ENCODE measurements around the gene ZNF578. TPM values are rescaled to one million over a fixed set of nuclear protein-coding genes. Genes with fewer than 3 reads are reported as not detected.

ZNF578 gene
- total RNA-seq (2022; extraction: Qiagen RNA extraction; ENCODE audit: low read depth): not detected in 5 replicates

DNA sequence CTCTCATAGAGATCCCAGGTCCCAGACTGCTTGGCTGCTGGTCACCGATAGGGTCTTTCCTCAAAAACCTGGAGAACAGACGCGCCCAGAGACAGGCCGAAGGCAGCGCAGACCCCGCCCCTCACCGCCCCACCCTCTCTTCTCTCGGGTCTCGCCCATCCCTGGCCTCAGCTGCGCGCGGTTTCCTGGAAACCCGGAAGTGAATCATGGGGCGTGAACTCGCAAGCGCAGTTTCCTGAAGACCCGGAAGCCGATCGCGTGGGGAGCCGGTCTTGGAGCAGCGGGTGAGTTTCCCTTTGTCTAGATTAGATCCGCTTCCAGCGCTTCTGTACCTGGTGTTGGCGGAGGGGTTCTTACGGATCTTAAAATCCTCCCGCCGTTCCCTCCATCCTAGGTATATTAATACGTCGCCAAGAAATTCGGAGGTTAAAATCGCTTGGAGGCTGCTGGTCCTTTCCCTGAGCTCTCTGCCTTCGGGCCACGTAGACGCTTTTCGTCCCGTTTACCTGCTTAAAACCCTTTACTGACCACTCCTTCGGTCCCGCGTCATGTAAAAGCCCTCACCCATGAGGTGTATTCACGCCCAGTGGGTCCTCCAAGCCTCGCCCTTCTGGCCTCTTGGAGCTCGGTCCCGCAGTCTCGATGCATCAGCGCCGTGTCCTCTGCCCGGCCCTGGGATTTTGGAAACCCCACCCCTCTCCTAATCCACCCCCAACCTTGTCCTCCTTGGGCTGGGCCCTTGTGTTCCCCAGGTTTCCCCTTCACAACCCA lies at the start of gene ZNF578:
ZNF578 (plus strand) TSS at position 230 of the 771 bp plus-strand sequence. CDS start 48,293 bp downstream, outside the sequence.

DNA sequence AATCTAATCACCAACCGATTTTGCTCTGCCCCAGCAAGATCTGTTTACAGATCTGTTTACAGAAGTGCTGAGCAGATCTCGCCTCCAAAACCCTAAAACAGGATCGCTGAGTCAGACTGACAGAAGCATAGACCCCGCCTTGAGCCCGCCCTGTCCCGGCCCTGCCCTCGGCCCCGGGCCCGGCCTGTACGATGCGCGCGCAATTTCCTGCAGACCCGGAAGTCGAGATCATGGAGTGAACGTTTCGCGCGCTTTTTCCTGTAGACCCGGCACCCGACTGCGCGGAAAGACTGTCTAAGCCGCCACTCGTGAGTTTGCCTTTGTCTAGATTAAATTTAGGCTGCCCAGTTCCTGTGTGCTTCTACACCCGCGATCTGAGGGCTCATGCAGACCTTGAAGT lies 24.4 kb upstream of the ZNF578 start, which contains the start of gene ZNF534:
ZNF534 (plus strand) TSS at position 212 of the 400 bp plus-strand sequence. CDS start 2,327 bp downstream, outside the sequence.

DNA sequence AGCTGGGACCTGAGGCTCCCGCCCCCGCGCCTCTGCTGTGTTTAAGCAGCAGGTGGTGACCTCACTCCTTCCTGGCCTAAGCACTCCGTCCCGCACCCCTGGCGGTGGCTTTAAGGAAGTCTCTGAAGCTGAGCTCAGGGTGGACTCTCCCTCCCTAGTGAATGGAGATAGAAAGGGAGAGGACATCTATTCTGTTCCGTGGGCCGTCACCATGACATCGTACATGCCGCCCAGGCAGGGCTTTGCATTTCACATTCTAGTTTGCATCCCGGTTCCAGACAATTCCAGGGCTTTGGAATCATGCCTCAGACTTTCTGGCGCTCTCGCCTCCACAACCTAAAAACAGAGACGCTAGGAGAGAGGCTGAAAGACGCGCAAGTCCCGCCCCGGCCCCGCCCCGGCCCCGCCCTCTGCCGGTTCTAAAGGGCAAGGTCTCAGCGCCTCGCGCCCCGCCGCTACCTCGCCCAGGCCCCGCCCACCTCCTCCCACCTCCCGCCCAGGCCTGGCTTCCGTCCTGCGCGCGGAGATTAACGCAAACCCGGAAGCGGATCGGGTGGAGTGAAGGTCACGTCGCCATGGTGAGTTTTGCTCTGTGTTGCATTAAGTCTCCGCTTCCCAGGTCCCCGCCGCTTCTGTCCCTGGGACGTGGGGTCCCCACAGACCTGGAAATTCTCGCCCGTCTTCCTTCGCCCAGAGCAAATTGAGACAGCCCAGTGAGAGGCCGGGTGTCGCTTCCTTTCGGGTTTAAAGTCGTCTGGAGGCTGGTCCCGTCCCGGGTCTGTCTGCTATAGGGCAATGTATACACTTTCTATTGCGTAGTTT lies 74.0 kb downstream of the ZNF578 start, which contains the start of gene ZNF808:
ZNF808 (plus strand) TSS at position 535 of the 822 bp plus-strand sequence. CDS start 15,617 bp downstream, outside the sequence.

Other genes starting within 250 kb of the ZNF578 start
- 6.3 to 10.6 TPM (median 9.1 TPM) in 5 replicates for gene ZNF766, start 184.0 kb upstream of the ZNF578 start, total RNA-seq (2022; extraction: Qiagen RNA extraction; ENCODE audit: low read depth)
- 7.7 to 19.4 TPM (median 17.0 TPM) in 5 replicates for gene ZNF480, start 156.4 kb upstream of the ZNF578 start, total RNA-seq (2022; extraction: Qiagen RNA extraction; ENCODE audit: low read depth)
- not detected in 5 replicates for gene ZNF610, start 117.3 kb upstream of the ZNF578 start, total RNA-seq (2022; extraction: Qiagen RNA extraction; ENCODE audit: low read depth)
- gene ZNF880, start 83.6 kb upstream of the ZNF578 start, total RNA-seq (2022; extraction: Qiagen RNA extraction; ENCODE audit: low read depth): 0.73 to 1.2 TPM (median 0.97 TPM) in 5 replicates
- gene ZNF528, start 55.7 kb upstream of the ZNF578 start, total RNA-seq (2022; extraction: Qiagen RNA extraction; ENCODE audit: low read depth): 0.13 to 0.21 TPM (median 0.16 TPM) in 3 of 5 replicates, not detected in the others
- not detected in 5 replicates for gene ZNF534, start 24.4 kb upstream of the ZNF578 start, total RNA-seq (2022; extraction: Qiagen RNA extraction; ENCODE audit: low read depth)
- gene ZNF808, start 74.1 kb downstream of the ZNF578 start, total RNA-seq (2022; extraction: Qiagen RNA extraction; ENCODE audit: low read depth): 0.03 to 0.37 TPM (median 0.09 TPM) in 4 of 5 replicates, not detected in the other
- 0.08 to 0.55 TPM (median 0.24 TPM) in 5 replicates for gene ZNF701, start 116.7 kb downstream of the ZNF578 start, total RNA-seq (2022; extraction: Qiagen RNA extraction; ENCODE audit: low read depth)
- 0.05 to 0.17 TPM (median 0.08 TPM) in 3 of 5 replicates, not detected in the others for gene ZNF83, start 184.8 kb downstream of the ZNF578 start, total RNA-seq (2022; extraction: Qiagen RNA extraction; ENCODE audit: low read depth)